ENCODE results near the gene RGL1.

The RGL1 gene

DNA sequence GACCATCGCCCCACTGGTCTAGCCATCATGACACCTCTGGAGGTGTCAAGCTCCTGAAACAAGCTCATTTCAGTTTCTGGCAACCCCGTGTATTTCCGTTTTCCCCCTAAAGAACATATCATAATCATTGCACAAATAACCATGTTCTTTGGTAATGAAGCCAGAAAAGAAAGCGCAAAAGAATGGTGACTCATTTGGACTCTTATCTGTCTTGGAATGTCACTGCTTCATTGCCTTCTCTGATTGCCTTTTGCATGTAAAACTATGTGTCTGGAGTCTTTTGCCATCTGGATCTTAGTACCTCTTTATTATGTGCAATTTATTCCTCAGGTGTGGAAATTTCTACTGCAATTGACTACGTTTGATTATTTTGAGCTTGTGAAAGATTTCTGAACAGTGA, 122.1 kb downstream of the RGL1 start:
- DNase-seq: no peak

DNA sequence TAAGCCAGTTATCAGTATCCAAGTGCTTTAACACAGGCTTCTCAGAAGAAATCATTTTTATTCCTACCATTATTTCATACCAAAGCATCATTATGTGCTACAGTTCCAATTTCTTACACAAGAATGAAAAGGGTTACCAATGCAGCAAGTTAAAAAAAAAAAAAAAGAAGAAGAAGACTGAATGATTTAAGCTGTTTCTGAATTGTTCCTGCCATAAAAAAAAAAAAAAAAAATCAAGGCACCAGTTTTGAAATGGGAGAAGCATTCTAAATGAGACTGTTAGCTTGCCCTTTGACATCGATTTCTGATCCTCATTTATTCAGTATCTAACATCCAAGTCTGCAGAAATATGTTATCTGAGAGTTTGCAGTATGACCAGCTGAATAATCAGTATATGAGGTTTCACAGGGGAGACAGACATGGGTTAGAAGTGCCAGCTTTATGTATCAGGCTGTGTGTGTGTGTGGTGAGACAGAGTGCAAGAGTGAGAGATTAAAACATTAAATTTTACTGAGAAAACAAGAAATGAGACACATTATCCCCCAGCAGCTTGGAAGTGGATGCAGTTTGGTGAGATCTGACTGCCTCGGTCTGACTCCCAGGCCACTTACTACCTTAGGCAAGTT, 126.8 kb downstream of the RGL1 start:
- no peak for DNase-seq

DNA sequence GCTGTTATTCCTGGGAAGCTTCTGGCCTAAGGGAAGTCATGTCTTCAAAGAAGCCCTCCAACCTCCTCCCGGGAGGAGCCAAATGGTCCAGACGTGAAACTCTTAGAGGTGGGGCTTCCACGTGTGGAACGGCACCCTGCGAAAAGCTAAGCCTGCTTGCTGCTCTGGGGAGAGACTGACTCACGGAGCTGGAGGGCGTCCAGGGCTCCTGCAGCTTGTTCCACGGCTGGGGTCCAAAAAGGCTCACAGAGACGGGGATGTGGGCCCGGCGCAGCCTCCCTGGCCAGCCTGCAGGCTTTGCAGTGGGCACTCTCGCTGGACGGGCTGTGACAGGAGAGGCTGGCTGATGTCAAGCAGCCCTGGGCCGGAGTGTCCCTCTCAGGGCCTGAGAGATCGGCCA, 127.5 kb downstream of the RGL1 start:
- no peak for DNase-seq

DNA sequence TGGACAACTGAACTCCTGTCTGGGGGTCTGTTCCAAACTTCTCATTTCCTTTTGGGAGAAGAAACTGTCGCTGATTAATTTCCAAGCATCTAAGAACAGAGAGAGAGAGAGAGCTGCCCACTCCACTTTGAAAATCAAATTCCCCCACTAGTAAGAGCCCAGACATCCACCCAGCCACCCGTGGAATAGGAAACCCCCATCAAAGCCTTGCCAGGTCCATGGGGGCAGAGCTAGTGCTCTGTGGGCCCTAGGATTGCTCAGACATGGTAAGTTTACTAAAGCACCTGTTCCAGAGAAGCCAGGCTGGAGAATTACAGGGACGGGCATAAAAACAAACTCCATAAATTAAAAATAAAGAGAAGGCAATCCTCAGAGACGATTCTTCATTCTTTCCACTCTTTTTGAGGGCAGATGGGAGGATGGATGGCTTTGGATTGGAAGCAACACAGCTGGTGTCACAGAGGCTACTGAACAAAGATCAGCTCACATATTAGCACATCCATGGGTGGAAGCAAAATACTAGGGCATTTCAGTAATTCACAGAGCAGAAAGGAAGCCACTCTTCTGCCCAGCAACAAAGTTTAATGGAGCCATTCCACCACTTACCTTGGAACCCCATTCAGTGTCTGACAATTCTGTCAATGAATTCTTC, 128.7 kb downstream of the RGL1 start:
- DNase-seq: no peak

DNA sequence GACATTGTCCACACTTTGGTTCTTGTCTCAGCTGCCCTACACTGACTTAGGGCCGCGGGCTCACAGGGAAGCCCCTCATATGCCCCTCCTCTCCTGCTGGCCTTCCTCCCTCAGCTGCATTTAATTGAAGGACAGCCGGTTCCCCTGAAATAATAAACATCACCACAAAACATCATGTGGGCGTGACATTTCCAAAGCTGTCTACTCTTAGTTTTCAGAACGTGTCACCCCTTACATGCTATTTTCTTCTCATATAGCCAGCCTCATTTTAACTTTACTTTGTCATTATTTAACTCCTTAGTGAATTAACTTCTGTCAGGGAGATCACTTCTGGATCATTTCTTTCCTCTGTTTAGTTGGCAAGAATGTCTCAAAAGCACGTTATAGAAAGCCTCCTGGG, 129.4 kb downstream of the RGL1 start:
- DNase-seq: no peak

DNA sequence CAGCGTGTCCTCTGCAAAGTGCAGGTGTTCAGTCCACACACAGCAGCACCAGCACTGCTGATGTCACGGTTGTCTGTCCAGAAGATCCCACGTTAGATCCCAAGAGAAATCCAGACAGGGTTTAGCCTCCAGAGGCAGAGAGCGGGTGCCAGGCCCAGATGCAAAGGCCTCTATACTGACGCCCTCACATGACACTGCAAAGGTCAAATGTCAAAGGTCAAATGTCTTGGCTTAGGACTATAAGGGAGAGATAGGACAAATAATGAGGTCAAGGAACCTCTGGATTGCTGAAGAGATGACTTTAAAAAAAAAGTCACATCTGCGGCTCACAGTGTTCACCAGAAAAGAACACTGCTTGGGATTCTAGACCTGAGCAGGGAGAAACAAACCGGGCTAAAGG, 131.1 kb downstream of the RGL1 start:
- no peak for DNase-seq

DNA sequence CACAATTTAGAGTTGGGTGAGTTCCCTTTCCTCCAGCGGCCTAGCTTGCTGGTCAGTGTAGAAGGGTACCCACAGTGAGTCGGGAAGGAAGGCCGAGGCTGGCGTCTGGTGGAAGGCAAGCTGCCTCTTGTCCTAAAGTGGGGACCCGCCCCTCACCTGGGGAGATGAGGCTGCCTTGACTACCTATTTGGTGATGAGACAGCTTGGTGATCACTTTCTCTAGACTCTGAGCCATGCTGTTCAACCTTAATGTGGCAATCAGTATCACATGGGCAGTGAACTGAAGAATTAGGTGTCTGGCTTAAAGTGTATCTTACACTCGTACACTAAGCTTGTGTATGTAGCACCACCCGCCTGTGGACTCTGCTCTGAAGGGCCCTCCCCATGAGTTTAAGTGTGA, 131.9 kb downstream of the RGL1 start:
- no peak for DNase-seq

DNA sequence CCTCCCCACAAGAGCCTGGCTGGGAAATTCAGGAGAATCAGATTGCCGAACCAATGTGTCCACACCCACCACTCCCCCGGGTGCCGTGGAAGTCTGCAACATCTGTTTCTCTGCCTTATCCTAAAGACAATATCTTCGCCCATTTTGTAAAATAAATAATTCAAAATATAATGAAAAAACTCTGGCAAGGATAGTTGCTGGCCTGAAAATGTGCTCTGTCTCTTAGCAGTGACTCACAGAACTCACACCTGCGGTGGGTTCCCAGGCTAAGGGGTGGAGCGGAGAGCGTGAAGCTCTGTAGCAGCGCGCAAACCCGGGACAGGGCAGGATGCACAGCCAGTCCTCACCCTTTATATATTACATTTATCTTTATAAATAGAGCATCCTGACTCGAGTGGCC, 132.7 kb downstream of the RGL1 start:
- DNase-seq: no peak

DNA sequence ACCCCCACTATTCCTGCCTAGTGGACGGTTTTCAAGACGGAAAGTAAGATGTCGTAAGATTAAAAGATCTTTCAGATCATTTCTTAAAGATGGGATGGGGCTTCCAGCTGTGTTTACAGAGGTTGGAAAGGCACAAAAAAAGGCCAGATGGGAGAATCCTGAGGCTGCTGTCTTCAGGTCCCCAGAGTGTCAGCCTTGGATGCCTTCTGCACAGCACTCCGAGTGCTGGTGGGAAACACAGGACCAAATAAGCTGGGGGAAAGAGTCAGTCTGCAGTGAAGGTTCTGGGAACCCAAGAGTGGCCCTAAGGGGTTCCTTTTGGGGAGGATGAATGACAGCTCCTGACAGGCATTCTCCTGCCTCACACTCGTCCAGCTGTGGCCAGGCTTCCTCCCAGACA, 136.1 kb downstream of the RGL1 start:
- DNase-seq: no peak

DNA sequence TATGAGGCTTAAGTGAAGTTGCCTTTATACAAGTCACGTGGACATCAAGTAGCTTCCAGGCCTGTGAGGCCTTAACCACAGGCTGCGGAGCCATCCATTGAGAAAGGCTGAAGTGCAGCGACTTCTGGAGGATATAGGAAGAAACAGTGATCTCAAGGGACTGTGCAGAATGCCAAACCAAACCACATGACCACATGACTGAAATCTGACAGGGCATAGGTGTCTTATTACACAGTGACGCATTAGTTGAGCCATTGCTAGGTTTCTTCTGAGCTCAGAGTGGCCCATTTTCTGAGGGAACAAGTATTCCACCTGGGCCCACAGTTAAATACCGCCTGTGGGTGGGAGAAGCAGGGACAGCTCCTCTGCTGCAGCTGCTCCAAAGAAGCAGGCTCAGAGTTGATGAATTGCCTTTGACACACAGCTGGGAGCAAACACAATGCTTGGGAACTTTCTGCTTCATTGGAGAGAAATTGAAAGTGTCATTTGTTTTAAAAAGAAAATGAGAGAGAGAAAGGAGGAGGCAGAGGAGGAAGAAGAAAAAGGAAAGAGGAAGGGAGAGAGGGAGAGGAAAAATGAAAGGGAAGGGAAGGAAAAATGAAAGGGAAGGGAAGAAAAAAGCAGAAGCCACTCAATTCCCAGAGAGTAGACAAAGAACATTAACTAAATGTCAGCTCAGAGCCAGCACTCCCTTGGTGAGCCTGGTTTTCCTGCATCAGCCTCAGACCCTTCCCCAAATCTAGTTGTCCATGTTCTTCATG, 138.2 kb downstream of the RGL1 start:
- no peak for DNase-seq

DNA sequence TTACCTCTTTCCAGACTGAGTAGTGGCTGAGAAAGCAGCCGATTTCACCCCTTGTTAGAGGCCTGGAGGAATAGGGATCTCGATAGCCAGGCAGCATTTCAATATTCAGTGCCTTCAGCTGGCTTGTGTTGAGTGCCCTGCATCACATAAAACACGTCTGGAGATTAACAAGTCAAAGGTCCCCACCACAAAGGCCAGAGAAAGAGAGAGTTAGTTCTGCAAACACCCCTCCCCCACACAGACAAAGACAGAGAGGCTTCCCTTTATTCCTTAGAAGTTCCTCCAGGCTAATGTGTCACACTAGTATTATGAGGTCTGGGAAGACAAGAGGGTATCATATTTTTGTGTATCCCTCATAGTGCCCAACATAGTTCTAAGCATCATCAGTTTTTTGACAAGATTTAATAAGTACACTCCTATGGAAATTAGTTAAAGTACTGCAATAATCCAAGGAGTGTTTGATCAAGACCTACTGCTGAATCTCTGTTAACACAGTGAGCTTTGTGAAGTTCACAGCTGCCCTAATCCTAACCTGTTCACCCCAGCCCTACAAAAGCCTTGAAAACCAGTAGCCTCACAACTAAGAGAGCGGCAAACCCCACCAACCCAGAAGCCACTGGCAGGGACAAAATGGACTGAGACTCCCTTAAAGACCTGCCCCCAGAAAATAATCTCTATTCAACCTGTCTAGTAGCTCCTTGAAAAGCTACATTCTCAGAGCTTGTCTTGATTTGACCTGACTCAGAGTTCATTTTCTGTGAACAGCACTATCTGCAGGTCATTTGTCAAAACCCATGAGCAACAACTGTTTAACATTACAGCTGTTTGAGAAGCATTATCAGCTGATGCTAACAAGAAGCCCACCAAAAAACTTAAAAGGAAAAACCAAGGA, 140.8 kb downstream of the RGL1 start:
- DNase-seq: no peak

DNA sequence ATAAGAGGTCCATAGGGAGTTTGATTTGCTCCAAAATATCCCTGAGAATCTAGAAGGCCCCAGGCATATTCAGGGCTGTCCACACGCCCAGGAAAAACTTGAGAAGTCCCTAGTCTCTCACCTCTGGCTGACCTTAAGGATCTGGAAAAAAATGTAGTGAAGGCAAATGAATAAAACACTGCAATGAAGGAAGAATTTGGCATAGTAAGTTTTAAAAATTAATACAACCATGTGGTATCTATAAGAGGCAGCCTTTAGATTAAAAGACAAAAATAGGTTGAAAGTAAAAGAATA, 141.3 kb downstream of the RGL1 start:
- DNase-seq: no peak

DNA sequence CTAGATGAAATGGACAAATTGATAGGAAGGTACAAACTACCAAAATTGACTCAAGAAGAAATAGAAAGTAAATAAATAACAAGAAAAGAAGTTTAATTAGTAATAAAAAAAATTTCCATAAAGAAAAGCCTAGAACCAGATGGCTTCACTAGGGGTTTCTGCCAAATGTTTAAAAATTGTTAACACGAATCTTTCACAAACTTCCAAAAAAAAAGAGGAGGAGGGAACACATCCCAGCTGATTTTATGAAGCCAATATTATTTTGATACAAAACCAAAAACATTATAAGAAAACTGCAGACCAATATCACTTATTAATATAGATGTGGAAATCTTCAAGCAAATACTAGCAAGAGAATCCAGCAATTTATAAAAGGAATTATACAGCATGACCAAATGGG, 143.1 kb downstream of the RGL1 start:
- no peak for DNase-seq

DNA sequence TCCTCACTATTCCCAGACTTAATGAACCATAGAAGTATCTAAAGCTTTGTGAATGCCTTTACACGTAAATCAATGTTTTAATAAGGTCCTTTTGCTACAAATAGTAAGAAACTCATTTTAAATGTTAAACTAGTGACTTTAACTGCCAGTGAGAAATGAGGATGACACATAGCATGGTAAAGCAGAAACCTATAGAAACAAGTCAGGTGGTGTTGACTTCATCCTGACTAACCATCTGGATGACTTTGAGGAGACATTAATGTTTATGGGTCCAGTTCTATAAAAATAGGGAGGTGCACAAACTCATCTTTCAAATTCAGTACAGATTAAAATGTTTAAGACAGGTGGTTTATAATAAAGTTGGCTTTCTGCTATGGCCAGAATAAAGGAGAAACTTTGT, 147.2 kb downstream of the RGL1 start:
- DNase-seq: no peak

DNA sequence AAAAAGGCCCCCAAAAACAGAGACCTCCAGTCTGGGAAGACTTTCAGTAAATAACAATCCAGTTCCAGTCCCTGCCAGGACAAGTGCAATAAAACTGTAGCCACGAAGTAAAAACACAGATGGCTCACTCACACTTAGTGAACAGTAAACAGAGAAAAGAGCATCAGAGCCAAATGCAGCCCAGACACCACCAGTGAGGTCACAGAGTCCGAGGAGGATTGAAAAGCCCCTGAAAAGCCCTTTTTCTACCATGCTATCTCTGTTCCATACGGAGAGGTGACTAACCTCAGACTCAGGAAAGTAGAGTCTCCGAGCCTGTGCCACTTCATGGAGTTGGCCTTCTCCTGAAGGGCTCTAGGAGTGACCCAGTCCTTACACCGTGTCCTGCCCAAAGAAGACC, 148.1 kb downstream of the RGL1 start:
- no peak for DNase-seq

DNA sequence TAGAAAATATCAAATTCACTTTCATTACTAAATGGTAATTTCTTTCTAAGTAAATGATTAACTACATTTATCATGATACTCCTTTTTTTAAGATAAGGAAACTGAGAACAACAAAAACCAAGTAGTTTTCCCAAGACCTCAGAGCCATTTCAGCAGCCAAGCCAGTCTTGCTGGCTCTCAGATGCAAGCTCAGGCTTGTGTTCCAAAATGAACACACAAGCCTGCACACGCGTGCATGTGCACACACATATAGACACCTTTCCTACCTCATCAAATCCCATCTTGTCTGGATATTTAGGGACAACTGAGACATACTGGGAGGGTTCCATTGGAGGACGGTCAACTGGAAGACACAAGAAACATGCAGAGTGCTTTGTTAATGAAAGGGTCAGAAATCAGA, 149.6 kb downstream of the RGL1 start:
- DNase-seq: no peak

DNA sequence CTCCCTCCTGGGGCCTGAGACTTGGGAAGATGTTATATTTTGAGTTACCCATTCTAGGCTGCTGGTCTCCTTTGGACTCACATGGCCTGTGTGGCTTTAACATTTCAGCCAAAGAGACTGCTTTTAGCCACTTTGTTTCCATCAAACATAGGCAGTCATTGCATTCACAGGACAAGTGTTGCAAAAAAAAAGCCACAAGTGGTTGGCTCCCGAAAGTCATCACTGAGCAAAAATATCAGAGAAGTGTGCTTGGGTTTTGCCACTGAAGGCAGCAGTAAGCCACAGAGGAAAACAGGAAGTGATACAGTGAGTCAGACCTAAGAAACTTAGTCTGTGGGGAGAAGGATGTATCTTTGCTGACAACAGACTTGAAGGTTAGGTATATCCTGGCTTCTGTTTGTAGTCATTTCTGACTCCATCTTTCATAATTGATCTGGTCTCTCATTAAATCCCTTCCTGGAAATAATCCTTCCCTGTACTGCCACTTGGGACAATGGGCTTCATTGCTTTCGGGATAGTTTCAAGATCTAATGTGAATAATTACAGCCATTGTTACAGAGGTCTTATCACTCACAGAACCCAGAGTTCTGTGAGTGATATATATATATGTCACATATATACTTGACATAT, 151.8 kb downstream of the RGL1 start:
- DNase-seq: peak; percentile 95 to 96

DNA sequence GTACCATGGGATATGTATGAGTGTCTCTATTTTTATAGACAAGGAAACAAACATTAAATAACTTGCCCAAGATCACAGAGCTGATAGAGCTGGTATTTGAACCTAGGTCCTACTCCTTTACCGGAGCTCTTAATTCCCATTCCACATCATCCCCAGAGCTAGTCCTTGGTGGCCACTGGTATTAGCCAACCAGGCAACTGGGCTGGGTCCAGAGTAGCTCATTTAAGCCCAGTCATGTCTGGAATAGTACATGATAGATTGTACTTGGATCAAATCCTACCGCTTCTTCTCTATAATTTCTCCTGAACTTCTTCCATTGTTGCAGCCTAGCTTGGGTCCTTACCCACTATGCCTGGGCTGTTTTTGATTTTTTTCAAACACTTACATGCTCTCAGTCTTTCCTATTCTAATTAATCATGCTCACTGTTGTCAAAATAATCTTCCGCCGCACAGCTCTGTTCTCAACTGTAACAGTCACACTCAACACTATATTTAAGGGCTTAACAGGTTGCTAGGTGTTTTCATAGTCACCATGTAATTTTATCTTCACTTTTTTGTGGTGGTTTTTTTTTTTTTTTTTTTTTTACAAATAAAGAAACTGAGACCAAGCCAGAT, 152.4 kb downstream of the RGL1 start:
- no peak for DNase-seq

DNA sequence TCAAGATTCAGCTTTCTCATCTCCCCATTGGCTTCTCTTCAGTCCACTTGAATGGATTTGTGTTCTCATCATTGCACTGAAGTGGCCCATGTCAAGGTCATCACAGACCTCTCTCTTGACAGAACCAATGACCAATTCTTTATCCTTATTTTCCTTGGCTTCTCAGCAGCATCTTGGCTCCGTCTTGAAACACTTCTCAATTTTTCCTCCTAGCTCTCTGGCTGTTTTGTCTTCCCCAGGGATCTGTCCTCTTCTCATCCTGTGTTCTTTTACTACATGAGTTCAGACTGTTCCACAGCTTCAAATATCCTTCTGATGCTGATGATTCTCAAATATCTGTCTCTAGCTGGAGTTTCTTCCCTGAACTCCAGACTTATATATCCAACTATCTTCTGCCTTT, 154.0 kb downstream of the RGL1 start:
- DNase-seq: no peak

DNA sequence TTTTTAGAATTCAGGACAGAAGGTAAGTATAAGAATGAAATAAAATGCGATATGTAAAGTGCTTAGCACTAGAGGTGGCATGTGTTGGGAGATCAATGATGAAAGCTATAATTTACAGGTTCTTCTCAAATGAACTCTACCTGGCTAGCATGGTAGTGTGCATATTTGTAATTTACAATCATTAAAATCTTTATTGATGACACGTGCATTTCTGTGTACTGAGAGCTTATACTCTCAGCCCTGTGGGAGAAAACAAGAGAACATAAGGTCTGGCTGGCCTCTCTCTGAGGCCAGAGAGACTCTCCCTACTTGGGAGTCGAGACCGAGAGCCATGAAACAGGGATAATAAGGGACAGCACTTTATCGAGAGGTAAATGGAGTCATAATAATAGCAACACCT, 156.2 kb downstream of the RGL1 start:
- no peak for DNase-seq

DNA sequence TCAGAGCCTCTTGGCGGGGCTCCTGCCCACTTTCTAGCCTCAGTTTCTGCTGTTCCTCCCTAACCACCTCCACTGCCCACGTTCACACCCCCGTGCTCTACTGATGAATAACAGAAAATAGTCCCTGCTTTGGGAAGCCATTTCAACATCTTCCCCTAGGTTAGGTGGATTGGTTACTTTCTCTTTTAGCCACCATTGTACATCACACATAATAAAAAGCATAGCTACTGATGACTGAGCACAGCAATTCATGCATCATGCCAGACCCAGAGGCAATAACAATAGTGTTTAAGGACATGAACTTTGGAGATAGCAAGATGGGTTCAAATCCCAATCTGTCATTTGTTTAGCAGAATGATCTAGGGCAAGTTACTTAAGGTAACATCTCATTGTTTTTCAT, 158.0 kb downstream of the RGL1 start:
- no peak for DNase-seq

DNA sequence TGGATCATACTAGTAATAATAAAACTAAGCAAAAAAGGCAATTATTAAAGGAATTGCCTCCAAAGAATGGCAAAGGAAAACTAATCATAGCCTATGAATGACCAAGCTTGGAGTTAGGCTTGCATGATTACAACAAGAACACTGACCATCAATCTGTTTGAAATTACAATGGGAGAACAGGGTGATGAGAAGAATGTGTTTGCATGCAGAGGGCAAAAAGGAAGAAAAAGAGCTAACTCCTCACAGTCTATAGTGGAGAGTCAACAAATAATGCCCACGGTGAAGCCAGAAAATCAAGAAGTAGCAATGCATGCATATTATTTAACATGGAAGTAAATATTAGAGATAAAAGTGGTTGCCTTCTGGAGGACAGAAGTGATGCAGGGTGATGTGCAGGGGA, 160.8 kb downstream of the RGL1 start:
- no peak for DNase-seq

DNA sequence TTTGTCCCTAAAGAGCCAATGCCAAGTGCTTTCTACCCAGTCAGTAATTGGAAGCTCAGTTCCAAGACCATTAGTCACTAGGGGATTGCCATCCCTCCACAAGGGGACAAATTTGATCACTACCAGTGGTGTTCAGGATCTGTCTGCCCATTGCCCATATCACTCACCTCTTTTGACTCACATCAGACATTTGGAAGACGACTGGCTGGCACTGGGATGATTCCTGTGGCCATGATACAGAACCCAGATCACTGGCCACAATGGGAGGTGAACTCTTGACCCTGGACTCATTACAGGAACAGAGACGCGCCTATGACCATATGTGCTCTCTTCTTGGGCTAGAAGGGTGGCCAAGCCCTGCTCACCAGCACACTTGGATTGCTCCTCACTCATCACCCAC, 161.6 kb downstream of the RGL1 start:
- DNase-seq: no peak
